Stimulated activated CD4-positive, alpha-beta T cell treated with anti-CD3 and anti-CD28 coated beads, Interleukin-2, amount 100 ng/mL, for 48 hours (primary cell): ENCODE data around the gene SERPINB12.

Experiments used
- DNase-seq, 2 donors: peaks; one replicate each; pipeline ENCODE4 v3.0.0-alpha.2; 2020

The SERPINB12 gene

DNA sequence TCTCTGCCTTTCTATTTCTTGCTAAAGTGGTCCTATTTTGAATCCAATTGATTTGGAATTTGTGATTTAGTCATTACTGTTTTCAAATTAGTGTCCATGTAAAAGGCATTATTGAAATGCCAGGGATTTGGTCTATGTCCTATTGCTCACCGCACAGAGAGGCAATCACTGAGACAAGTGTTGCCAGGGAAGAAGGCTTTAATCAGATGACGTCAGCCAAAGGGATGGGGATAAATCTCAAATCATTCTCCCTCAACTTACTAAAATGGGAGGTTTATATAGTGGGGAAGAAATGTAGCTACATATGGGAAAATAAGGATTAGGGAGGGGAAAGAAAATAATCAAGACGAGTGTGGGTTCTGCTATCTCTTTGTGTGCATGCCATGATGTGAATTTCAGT, 9.6 kb downstream of the SERPINB12 start:
- no peak for DNase-seq

DNA sequence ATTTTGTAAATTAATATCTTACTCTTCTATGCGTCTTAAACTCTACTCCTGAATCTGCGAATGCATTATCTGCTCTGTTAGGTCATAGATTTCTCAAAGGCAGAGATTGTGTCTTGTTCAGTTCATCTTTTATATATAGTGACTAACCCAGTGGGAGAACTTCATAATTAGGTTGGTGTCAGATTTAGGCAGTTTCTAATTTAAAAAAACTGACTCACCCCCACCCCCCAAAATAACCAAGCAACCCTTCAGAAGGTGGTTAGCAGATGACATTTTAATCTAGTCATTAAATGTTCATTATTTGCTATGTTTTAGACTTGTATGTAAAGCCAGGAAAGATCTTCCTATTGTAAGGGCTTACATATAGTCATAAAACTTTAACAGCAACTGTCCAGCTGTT, 10.4 kb downstream of the SERPINB12 start:
- no peak for DNase-seq

DNA sequence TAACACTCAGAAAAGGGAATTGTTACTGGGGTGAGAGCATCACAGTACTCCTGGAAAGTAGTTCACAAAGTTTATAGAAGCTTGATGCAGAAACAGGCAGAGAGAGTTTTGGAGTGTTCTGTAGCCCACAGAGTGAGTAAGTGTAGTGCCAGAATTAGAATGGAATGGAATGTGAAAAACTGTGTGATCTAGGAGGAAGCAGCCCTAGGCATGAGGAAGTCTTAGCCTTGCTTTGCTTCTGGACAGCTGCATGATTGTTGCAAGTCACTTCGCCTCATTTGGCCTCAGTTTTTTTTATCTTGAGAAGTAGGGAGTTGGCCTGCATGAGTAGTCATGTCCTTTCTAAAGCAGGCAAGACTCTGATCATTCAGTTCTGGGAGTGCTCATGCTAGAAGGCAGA, 10.9 kb downstream of the SERPINB12 start:
- DNase-seq, result no peak

DNA sequence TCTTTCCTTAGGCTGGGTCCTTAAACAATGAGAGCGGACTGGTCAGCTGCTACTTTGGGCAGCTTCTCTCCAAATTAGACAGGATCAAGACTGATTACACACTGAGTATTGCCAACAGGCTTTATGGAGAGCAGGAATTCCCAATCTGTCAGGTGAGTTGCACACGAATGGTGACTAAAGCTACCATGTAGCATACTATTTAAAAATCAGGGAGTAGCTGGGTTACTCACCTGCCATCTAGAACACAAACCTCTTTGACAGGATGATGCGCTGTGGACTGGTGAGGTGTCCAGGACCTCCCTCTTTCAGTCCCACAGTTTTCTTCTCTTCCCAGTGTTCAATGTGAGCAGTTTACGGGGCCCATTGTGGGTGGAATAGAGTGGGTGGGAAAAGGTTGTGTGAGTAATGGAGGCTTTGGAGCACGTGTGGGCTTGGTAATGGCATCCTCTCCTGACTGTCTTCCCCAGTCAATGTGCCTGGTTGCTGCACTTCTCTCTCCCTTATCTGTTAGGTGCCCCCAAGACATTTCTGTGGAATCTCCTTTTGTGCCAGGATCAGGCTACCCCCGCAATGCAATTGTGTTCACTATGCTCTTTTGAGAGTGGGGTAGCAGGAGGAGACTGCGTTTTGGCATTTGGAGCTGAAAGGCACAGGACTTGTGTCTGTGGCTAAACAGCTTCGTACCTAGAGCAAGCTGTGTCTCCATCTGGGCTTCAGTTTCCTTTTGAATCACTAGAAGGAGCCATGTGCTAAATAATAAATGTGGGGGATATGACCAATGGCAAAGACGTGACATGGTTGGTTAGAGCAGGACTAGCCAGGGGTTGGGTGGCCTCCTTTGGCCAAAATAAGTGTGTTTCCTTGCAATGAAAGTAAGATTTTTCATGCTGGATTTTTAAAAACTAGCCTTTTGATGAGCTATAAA, 17.7 kb downstream of the SERPINB12 start:
- DNase-seq, result no peak

DNA sequence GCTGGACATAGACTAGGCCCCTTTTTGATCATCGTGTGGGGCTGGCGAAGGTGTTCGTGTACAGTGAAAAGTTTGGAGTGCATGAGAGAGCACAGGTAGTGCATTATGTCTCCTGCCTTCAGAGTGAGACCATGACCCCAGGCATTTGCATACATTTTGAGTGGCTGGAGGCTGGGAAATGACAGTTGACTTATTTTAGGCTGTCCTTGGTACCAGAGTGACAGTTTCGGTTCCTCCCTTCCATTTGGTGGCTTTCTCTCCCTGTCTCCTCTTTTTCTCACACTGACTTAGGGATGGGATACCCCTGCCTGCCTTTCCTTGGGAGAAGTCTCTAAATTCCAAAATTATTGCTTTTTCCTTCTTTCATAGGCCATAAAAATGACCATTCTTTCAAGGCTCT, 20.1 kb downstream of the SERPINB12 start:
- no peak for DNase-seq

DNA sequence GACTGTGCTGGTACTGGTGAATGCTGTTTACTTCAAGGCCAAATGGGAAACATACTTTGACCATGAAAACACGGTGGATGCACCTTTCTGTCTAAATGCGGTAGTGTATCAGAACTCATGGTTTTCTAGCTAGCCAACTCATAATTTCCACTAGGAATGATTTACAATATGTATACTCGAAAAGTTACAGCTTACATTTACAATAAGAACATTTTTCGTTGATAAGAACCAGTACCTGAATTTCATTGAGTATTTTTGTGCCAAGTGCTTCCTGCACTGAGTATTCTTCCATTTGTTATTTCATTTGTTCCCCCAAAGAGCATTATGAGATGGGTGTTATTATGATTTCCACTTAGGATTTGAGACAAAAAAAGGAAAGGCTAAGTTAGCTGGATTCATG, 21.9 kb downstream of the SERPINB12 start:
- DNase-seq, result no peak

DNA sequence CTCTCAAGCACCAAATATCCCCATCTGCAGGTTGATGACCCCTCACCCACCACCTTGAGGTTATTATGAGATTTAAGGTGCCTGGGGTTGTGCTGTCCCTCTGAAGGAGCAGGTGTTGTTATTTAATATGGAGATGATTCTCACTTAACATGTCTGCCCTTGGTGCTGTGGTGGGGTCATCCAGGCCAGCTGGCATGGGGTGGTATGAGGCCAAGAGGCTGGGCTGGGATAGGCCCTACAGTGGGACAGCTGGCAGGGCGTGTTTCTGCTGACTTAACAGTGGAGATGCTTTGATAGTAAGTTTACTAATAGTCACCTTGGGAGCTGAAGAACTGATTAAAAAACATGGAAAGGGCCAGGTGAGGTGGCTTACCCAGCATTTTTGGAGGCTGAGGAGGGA, 22.4 kb downstream of the SERPINB12 start:
- DNase-seq, result no peak

DNA sequence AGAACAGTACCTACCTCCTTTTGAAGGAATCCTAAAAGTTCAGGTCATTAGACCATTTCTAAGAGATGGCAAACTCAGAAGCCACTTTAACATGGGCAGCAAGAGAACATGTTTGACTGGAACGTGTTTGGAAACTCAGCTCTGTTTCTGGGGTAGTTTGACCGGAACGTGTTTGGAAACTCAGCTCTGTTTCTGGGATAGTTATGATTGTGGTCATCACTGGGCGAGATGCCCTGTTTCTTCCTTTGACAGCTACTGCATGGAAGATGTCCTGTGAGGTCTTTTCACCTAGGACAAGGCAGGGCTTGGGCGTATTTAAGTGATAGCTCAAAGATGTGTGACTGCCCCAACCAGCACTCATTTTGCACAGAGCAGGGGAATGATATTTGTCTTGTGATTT, 25.1 kb downstream of the SERPINB12 start:
- DNase-seq, result no peak

DNA sequence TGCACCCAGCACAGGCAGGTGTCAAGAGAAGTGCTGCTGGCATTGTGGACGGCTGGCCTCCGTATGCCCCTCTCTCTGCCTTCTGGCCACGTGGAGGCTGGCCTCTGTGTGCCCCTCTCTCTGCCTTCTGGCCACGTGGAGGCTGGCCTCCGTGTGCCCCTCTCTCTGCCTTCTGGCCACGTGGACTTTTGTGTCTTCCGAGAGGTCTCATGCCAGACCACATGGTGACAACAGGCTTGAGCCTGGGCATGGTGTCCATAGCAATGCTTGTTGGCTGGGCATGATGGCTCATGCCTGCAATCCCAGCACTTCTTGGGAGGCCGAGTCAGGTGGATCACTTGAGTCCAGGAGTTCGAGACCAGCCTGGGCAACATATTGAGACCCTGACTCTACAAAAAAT, 25.7 kb downstream of the SERPINB12 start:
- no peak for DNase-seq

DNA sequence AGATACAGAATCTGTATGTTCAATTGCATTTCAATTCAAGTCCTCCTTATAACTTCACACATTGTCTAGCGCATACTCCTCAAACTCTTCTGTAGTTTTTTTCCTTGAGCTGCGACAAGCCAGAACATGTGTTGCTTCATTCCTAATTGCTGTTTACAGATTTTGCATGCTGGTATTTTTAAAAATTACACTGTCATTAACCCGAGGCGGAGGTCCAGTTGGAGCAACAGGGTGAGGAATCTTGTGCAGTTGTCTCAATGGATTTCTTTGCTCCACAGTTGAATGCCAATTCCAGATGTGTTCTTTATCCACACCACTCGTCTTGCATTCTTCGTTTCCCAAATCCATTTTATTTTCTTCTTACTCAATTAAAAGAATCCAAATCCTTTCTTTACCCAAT, 28.6 kb downstream of the SERPINB12 start:
- DNase-seq, result no peak

DNA sequence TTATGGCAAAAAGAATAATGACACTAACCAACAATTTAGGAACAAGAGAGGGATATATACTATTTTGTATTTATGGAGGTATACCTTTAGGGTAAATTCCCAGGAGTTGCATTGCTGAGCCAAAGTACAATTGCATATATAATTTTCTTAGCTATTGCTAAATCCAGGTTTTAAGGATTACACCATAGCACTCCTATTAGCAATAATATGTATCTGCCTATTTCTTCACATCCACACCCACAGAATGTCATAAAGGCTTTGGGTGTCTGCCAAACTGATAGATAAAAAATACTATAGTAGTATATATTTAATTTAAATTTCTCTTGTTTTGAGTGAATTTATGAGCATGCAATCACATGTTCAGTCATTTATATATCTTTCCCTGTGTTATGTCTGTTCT, 33.5 kb downstream of the SERPINB12 start:
- DNase-seq, result no peak

DNA sequence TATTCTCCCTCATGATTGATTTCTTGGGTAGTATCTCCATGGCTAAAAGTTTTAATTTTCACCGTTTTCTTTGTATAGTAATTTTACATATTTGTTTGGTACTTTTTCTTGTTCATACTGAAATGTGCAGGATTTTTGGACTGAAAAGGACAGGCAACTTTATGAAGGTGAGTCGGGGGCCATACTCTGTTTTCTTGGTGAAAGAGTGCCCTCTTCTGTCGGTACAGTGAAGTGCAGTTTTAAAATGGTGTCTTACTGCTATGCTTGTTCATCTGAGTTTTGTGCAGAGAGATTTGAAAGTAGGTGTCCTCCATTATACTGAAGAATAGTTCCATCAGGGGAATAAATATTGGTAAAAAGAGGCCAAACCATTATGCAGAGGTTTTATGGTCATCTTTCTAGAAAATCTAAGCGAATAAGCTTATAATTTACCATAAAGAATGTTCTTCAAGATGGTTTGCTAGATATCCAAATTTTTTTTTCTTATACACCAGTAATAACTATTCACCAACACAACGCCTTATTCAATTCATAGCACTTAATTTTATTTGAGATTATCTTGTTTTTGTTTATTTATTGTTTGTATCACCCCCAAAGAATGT, 36.3 kb downstream of the SERPINB12 start:
- DNase-seq, result no peak

DNA sequence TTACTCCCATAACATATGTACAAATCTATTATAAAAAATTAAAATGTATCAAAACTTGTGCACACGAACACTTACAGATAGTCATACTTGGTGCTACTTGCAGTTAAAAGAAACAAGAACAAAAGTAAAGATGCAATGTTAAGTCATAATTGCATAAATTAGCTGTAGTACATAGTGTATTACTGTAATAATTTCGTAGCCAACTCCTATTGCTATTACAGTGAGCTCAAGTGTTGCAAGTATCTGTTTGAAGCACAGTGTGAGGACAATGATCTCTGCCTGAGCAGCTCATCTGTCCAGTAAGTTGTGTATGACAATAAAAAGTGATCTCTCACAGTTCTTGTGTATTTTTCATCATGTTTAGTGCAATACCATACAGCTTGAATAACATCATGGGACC, 37.4 kb downstream of the SERPINB12 start:
- DNase-seq, result no peak

DNA sequence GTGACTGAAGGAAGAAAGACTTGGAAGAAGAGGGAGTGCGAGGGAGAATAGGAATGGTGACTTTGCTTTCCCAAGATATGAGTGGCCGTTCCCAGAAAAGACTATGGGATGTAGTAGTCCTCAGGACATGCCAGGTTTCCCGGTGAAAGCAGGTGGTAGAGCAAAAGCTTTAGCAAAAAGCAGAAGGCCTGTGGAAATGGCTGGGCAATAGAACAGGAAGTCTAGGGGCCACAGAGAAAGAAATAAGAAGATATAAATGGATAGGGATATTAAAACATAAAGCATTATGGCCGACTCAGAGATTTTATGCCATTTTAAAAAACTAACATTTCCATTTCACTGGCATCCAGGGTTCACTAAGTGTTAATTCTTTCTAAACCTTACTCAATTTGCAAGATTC, 43.8 kb downstream of the SERPINB12 start:
- DNase-seq, result no peak

DNA sequence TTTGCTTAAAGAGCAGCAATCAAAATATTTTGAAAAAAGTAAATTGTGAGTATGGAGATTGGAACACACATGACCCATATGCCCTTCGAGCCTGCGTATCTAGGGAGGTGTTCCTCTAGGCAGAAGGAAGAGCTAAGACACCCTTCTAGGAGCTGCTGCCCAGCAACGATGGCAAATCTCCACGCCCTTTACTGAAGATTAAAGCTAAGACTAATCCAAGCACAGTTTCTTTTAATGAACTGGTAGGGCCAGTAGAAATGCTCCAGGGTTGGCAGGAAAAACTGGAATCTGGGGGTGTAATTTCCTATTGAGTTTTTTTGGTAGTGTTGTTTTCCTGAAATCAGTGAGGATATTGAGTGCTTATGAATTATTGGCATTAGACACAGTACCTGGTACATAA, 44.3 kb downstream of the SERPINB12 start:
- no peak for DNase-seq

DNA sequence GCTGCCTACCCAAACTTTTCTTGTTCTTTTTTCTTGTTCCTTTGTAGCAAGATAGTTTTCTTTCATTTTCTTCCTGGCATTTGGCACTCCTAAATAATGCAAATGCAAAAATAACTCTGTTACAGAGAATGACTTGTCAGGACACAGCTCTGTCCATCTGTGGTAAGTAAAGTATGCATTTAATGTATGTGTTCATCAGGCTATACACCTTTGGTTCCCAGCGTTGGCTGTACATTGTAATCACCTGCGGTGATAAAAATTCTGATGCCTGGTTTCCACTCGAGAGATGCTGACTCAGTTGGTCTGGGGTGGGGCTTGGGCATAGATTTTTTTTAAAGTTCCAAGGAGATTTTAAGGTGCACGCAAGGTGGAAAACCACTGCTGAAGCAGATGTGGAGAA, 44.8 kb downstream of the SERPINB12 start, which contains the start of gene SERPINB13:
Gene SERPINB13, plus strand, starts transcription at position 378 of the 400 bp plus-strand sequence. CDS start 1,325 bp downstream, outside the sequence.
- DNase-seq, result no peak

DNA sequence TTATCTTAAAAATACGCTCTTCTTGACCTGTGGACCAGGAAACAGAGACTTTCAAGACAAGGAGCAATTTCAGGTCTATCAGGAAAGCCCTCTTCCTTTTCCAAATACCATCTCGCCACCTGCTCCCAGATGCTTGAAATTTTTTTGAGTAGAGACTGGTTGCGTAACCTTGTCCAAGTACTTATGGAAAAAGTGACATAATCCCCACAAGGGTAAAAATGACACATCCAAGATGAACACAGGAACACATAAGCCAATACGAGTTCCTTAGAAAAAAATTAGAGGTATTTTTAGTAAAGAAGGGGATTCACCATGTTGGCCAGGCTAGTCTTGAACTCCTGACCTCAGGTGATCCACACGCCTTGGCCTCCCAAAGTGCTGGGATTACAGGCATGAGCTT, 46.7 kb downstream of the SERPINB12 start:
- DNase-seq, result no peak

DNA sequence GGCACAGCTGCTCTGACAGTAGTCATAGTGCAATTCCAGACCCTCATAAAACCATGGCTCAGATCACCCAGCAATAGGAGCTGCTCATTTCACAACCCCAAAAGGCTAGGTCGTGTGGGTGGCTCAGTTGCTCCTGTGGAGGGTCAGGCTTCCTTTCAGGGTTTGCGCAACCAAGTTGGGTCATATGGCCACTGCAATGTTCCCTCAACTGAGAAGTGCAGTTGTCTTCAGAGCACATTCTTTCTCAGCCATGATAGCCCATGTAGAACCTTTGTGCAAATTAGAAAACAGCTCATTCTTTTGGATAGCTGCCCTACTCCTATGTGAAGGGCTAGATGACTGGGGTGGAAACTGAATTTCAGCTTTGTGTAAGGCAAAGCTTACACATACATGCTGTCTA, 48.2 kb downstream of the SERPINB12 start:
- no peak for DNase-seq

DNA sequence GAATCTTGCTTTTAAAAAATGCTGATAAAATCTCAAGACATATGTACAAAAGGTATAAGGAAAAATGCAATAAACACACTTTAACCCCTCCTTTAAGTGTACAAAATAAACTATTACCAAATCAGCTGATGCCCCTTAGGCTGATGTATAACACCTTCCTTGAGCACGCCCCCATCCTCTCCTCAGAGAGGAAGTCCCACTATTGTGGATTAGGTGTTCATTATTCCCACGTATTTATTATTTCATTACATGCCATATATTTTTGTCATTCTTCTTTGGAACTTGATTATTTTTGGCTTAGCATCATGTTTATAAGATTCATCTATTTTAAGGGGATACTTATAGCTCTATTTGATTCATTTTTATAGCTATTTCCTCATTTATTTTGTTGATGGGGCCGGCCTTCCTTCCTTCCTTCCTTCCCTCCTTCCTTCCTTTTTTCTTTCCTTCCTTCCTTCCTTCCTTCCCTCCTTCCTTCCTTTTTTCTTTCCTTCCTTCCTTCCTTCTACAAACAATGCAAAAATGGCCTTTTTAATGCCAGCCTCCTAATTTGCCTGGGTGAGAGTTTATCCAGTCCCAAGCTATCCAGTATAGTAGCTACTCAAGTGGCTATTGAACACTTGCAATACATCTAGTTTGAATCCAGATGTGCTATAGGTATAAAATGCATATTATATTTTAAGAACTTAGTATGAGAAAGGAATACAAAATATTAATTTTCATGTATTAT, 49.0 kb downstream of the SERPINB12 start:
- DNase-seq, result no peak

DNA sequence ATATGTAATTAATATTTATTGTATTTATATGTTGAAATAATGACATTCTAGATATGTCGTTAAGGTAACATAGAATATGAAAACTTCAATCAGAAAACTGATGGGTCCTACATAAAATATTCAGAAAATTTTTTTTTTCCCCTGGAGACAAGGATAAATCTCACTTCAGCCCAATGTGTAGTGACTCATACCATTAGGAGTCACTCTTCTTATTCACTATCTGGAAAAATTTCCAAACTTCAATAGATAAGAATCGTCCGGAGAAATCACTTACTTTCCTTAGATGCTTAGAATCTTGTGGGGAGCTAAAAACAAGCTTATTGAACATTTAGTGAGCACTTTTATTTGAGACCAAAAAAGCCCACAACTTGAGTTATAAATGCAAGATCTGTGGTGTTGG, 49.6 kb downstream of the SERPINB12 start:
- DNase-seq, result no peak

DNA sequence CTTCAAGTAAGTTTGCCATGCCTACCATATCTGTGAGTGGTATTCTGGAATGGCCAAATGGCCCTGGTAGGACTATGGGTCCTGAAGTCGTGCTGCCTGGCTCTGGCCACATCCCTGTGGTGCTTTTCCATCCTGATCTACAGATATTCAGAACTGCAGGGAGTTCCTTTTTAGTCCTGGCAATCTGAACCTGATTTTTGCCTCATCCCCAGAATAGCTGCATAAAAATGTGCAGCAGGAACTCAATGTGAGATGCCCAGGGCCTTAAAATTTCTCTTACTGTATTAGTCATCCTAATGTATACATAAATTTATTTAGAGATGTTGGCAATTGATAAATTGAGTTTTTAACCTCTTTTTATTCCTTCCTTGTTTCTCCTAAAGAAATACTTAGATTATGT, 50.3 kb downstream of the SERPINB12 start:
- no peak for DNase-seq

DNA sequence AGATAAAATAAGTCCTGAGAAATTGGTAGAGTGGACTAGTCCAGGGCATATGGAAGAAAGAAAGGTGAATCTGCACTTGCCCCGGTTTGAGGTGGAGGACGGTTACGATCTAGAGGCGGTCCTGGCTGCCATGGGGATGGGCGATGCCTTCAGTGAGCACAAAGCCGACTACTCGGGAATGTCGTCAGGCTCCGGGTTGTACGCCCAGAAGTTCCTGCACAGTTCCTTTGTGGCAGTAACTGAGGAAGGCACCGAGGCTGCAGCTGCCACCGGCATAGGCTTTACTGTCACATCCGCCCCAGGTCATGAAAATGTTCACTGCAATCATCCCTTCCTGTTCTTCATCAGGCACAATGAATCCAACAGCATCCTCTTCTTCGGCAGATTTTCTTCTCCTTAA, 54.8 kb downstream of the SERPINB12 start:
- DNase-seq, result no peak

DNA sequence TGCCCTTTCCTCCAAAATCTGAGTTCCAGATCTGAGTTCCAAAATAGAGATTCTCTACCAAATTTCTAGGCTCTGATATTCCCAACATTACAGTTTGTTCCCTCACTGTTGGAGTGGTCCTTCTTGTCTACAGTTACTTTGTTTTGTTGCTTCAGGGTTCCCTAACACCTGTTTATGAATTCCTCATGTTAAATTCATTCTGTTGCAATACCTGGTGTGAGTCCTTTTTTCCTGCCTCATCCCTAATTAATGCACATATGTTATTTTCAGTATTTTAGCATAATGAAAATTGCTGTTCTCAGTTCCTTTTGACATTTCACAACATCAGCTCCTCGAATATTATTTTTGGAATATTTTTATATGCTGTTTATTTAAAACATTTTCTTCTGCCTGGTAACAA, 61.2 kb downstream of the SERPINB12 start:
- no peak for DNase-seq

DNA sequence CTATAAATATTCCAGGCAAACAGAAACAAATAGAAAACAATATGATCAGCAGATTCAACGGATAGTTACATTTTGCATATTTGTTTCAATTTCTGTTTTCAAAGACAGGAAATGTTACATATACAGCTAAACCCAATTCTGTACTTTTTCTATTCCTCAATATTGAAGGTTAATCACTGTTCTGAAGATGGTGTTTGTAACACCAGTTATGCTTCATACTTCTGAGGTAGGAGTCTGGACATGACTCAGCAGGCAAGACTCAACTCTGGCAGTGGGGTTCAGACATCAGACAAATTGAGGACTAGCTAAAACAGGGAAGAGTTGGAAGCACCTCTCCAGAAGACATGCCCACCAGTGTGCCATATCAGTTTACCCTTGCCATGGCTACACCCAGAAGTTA, 61.6 kb downstream of the SERPINB12 start:
- DNase-seq, result no peak
